MCF 10A (cell line): ENCODE data around the gene SH3BP4. TPM values are rescaled to one million over a fixed set of nuclear protein-coding genes. Genes with fewer than 3 reads are reported as not detected.

Experiments used
- BruUV-seq: library from RNA; stranded (reverse); fragments of 400-500 nt; replicated peaks from 2 replicates; lab custom pipeline; 2021; lab: Mats Ljungman, UMichigan
- CTCF ChIA-PET: fragments of 300-600 bp; sonication (Branson Sonifier 250); formaldehyde crosslinking; extraction: SDS; loops from one replicate; lab custom pipeline; 2021; ENCODE audit warnings: antibody characterized with exemption, inconsistent platforms; lab: Yijun Ruan, JAX
- POLR2A ChIA-PET: fragments of 300-600, 350-650 bp; sonication (Branson Sonifier 250); formaldehyde crosslinking; extraction: SDS; loops from one replicate; lab custom pipeline; 2020; ENCODE audit warnings: antibody characterized with exemption, inconsistent platforms; lab: Yijun Ruan, JAX
- DNase-seq: peaks from one replicate; pipeline ENCODE4 v3.0.0-alpha.2; 2018; ENCODE audit not compliant: unreplicated experiment
- H3K27ac Mint-ChIP-seq: one replicate; pipeline ENCODE4 v1.8.0; 2022; ENCODE audit warnings: mild to moderate bottlenecking, low read depth, mixed read lengths; ENCODE audit not compliant: unreplicated experiment
- H3K27me3 Mint-ChIP-seq: one replicate; pipeline ENCODE4 v1.8.0; 2022; ENCODE audit warnings: mixed read lengths; ENCODE audit not compliant: insufficient read depth, unreplicated experiment
- H3K36me3 Mint-ChIP-seq: one replicate; pipeline ENCODE4 v1.8.0; 2022; ENCODE audit warnings: mild to moderate bottlenecking, moderate library complexity, mixed read lengths; ENCODE audit not compliant: insufficient read depth, unreplicated experiment
- H3K4me1 Mint-ChIP-seq: one replicate; pipeline ENCODE4 v1.8.0; 2022; ENCODE audit warnings: mixed read lengths; ENCODE audit not compliant: insufficient read depth, unreplicated experiment
- H3K4me3 Mint-ChIP-seq: one replicate; pipeline ENCODE4 v1.8.0; 2022; ENCODE audit warnings: mild to moderate bottlenecking, moderate library complexity, mixed read lengths; ENCODE audit not compliant: unreplicated experiment
- H3K9me3 Mint-ChIP-seq: one replicate; pipeline ENCODE4 v1.8.0; 2022; ENCODE audit warnings: mixed read lengths; ENCODE audit not compliant: unreplicated experiment
- CTCF ChIP-seq: fragments of 200-600 bp; IDR thresholded peaks from one replicate; pipeline ENCODE4 v1.8.0; 2022; ENCODE audit warnings: antibody characterized with exemption, mild to moderate bottlenecking; ENCODE audit not compliant: unreplicated experiment
- intact Hi-C: fragments of 100-400 bp; cut with micrococcal nuclease; formaldehyde crosslinking; loops from 2 replicates; pipeline ENCODE4 v1.14.1; 2022
- total RNA-seq: library from RNA; stranded (reverse); gene quantifications from 2 replicates; pipeline ENCODE4 v1.2.3, GENCODE V29; 2022

SH3BP4 gene
- total RNA-seq, 1 experiment from 2014 or later, result 59.7 TPM

- Mint-ChIP-seq H3K4me1 (peaks cover 5% of the 10 kb centered on the region), H3K9me3 (no peaks in the 10 kb centered on the region), H3K27me3 (no peaks in the 10 kb centered on the region), H3K27ac (no peak overlapping the region), H3K4me3 (no peak overlapping the region), H3K36me3 (peaks cover 4% of the 10 kb centered on the region)
- no TSS peak for BruUV-seq
- CTCF ChIA-PET, result no interaction called here
- intact Hi-C loops, result no loop called here
- DNase-seq, result no peak
- POLR2A ChIA-PET, result no interaction called here
- no peak for TF ChIP-seq CTCF
Observed at GRCh38 chr2:234914371-234915154, 37.3 kb upstream of the SH3BP4 start.

- Mint-ChIP-seq H3K9me3 (no peaks in the 10 kb centered on the region), H3K4me3 (no peak overlapping the region), H3K4me1 (no peaks in the 10 kb centered on the region), H3K36me3 (peaks cover 5% of the 10 kb centered on the region), H3K27ac (no peak overlapping the region), H3K27me3 (no peaks in the 10 kb centered on the region)
- intact Hi-C loops, result no loop called here
- ChIA-PET POLR2A (no interaction called here), CTCF (interaction anchor here (0.8 kb wide), 1 partner anchor 37 kb away, joined by 3 read pairs; no protein-coding TSS in a partner anchor)
- TF ChIP-seq CTCF, result no peak
- BruUV-seq, result no TSS peak
- no peak for DNase-seq
Observed at GRCh38 chr2:234916674-234917073, 35.1 kb upstream of the SH3BP4 start.

GRCh38 chr2:234917211-234917975 lies 34.4 kb upstream of the SH3BP4 start:
- H3K4me3 Mint-ChIP-seq, result no peak overlapping the region
- TF ChIP-seq CTCF, result no peak
- POLR2A ChIA-PET, result no interaction called here
- no peaks in the 10 kb centered on the region for H3K4me1 Mint-ChIP-seq
- DNase-seq, result no peak
- peaks cover 5% of the 10 kb centered on the region for H3K36me3 Mint-ChIP-seq
- H3K9me3 Mint-ChIP-seq, result no peaks in the 10 kb centered on the region
- no peaks in the 10 kb centered on the region for H3K27me3 Mint-ChIP-seq
- CTCF ChIA-PET, result no interaction called here
- intact Hi-C loops, result no loop called here
- no peak overlapping the region for H3K27ac Mint-ChIP-seq
- BruUV-seq, result no TSS peak

GRCh38 chr2:234919711-234920110 lies 32.1 kb upstream of the SH3BP4 start:
- Mint-ChIP-seq H3K36me3 (peaks cover 5% of the 10 kb centered on the region), H3K27ac (no peak overlapping the region), H3K4me3 (no peak overlapping the region), H3K27me3 (no peaks in the 10 kb centered on the region), H3K9me3 (peaks cover 3% of the 10 kb centered on the region), H3K4me1 (no peaks in the 10 kb centered on the region)
- CTCF ChIA-PET, result no interaction called here
- no TSS peak for BruUV-seq
- POLR2A ChIA-PET, result no interaction called here
- DNase-seq, result no peak
- no peak for TF ChIP-seq CTCF
- intact Hi-C loops, result no loop called here
